Neural cell (in vitro differentiated cells): ENCODE results near the gene ADM2.

Source experiments
- EP300 ChIP-seq: fragments of 450-650 bp; conservative IDR thresholded peaks from 2 replicates; pipeline ENCODE4 v1.6.1; 2014; ENCODE audit warnings: antibody characterized with exemption, mild to moderate bottlenecking, moderate library complexity; ENCODE audit not compliant: poor library complexity, severe bottlenecking
- EZH2 ChIP-seq: fragments of 200-600, 300-800 bp; shearing (Covaris generic), sonication (generic); IDR thresholded peaks from 2 replicates; pipeline ENCODE4 v1.6.1; 2014; ENCODE audit warnings: antibody characterized with exemption, low read length, borderline replicate concordance, mild to moderate bottlenecking; ENCODE audit not compliant: insufficient read depth, poor library complexity, severe bottlenecking
- MXI1 ChIP-seq: fragments of 450-650 bp; conservative IDR thresholded peaks from 2 replicates; pipeline ENCODE4 v1.6.1; 2014; ENCODE audit warnings: antibody characterized with exemption, mild to moderate bottlenecking; ENCODE audit not compliant: poor library complexity, severe bottlenecking
- POLR2AphosphoS5 ChIP-seq: IDR thresholded peaks from 2 replicates; pipeline ENCODE4 v1.6.1; 2012
- SMC3 ChIP-seq: fragments of 450-650 bp; conservative IDR thresholded peaks from 2 replicates; pipeline ENCODE4 v1.6.1; 2014; ENCODE audit warnings: antibody characterized with exemption, mild to moderate bottlenecking, moderate library complexity; ENCODE audit not compliant: poor library complexity
- TAF1 ChIP-seq: IDR thresholded peaks from 2 replicates; pipeline ENCODE4 v1.6.1; 2012; ENCODE audit warnings: low read depth
- TF ChIP-seq, protein P1 (sequence below): fragments of 450-650 bp; IDR thresholded peaks from 2 replicates; pipeline ENCODE4 v1.5.1; 2014; ENCODE audit warnings: antibody characterized with exemption, mild to moderate bottlenecking, moderate library complexity; ENCODE audit not compliant: poor library complexity, severe bottlenecking

GRCh38 chr22:50518606-50519005 lies 37.3 kb downstream of the ADM2 start:
- TF ChIP-seq MXI1 (no peak), POLR2AphosphoS5 (no peak), EP300 (no peak), SMC3 (no peak), TAF1 (no peak), EZH2 (no peak)
- TF ChIP-seq, protein P1, sequence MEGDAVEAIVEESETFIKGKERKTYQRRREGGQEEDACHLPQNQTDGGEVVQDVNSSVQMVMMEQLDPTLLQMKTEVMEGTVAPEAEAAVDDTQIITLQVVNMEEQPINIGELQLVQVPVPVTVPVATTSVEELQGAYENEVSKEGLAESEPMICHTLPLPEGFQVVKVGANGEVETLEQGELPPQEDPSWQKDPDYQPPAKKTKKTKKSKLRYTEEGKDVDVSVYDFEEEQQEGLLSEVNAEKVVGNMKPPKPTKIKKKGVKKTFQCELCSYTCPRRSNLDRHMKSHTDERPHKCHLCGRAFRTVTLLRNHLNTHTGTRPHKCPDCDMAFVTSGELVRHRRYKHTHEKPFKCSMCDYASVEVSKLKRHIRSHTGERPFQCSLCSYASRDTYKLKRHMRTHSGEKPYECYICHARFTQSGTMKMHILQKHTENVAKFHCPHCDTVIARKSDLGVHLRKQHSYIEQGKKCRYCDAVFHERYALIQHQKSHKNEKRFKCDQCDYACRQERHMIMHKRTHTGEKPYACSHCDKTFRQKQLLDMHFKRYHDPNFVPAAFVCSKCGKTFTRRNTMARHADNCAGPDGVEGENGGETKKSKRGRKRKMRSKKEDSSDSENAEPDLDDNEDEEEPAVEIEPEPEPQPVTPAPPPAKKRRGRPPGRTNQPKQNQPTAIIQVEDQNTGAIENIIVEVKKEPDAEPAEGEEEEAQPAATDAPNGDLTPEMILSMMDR = no peak
